Gastrocnemius medialis (tissue), 4 donors: ENCODE measurements around the gene KAT14.

Experiments used
- POLR2A ChIP-seq, 2 donors: fragments of 450-650 bp; IDR thresholded peaks; one replicate each; pipeline ENCODE4 v1.6.1; 2017; ENCODE audit warnings: antibody characterized with exemption in 2 of 2, mild to moderate bottlenecking in 2 of 2, moderate library complexity in 2 of 2
- TF ChIP-seq, protein P1 (sequence below), 5 experiments: fragments of 450-650 bp in 3 of 5; fragments of 200-600 bp in 2 of 5; sonication (generic) in 2 of 5; IDR thresholded peaks in 4 of 5; conservative IDR thresholded peaks in 1 of 5; 1 replicate in 4 of 5; 2 replicates in 1 of 5; pipeline ENCODE4 v1.5.1; 2016 to 2019; ENCODE audit warnings: antibody characterized with exemption in 5 of 5, mild to moderate bottlenecking in 3 of 5, moderate library complexity in 3 of 5

DNA sequence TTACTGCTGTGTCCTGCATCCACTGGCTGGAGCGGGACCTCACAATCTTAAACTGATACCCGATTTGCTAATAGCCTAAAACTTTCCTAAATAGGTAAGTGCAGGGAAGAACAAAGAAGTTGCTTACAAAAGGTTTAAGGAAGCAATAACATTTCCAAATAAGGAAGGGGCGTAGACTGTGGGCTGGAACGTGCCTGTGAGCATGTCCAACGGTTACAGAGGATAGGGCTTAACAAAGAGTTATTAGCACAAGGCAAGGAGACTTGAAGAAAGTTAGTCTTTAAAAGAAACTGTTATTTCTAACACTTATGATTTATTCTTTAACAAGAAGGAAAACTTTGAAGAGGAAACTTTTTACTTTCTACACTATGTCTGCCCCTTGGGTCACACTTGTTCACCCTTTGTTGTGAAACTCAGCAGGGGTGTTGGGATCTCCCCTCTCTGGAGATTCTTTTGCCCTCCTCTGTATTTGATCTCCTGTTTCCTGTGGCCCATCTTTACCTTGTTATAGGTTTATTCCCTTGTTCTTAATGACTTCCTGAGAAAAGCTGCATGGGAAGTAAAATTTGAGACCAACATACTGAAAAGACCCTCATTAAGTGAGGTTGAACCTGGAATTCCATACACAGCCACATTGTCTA, 28.7 kb downstream of the KAT14 start:
- TF ChIP-seq, protein P1, sequence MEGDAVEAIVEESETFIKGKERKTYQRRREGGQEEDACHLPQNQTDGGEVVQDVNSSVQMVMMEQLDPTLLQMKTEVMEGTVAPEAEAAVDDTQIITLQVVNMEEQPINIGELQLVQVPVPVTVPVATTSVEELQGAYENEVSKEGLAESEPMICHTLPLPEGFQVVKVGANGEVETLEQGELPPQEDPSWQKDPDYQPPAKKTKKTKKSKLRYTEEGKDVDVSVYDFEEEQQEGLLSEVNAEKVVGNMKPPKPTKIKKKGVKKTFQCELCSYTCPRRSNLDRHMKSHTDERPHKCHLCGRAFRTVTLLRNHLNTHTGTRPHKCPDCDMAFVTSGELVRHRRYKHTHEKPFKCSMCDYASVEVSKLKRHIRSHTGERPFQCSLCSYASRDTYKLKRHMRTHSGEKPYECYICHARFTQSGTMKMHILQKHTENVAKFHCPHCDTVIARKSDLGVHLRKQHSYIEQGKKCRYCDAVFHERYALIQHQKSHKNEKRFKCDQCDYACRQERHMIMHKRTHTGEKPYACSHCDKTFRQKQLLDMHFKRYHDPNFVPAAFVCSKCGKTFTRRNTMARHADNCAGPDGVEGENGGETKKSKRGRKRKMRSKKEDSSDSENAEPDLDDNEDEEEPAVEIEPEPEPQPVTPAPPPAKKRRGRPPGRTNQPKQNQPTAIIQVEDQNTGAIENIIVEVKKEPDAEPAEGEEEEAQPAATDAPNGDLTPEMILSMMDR (IDR thresholded peaks at IDR 0.05 in 4 of 5, conservative IDR thresholded peaks at IDR 0.05 in 1 of 5): no peak
- TF ChIP-seq POLR2A (IDR thresholded peaks at IDR 0.05): no peak
